Adrenal gland (tissue), 5 donors: ENCODE results near the gene CIZ1.

ENCODE experiments used
- POLR2A ChIP-seq, 2 donors: fragments of 450-650 bp; IDR thresholded peaks; one replicate each; pipeline ENCODE4 v1.6.1; 2017; ENCODE audit warnings: antibody characterized with exemption in 2 of 2, mild to moderate bottlenecking in 2 of 2, moderate library complexity in 1 of 2
- TF ChIP-seq, protein P1 (sequence below), 6 experiments: fragments of 450-650 bp in 4 of 6; fragments of 200-600 bp in 2 of 6; sonication (generic) in 1 of 6; IDR thresholded peaks; 1 replicate in 5 of 6; 2 replicates in 1 of 6; pipeline versions ENCODE4 v1.5.1 to v1.8.0; 2016 to 2021; ENCODE audit warnings: antibody characterized with exemption in 6 of 6, mild to moderate bottlenecking in 2 of 6, moderate library complexity in 1 of 6
- donor health status: DM: no; HTN: no; CAD: no.

DNA sequence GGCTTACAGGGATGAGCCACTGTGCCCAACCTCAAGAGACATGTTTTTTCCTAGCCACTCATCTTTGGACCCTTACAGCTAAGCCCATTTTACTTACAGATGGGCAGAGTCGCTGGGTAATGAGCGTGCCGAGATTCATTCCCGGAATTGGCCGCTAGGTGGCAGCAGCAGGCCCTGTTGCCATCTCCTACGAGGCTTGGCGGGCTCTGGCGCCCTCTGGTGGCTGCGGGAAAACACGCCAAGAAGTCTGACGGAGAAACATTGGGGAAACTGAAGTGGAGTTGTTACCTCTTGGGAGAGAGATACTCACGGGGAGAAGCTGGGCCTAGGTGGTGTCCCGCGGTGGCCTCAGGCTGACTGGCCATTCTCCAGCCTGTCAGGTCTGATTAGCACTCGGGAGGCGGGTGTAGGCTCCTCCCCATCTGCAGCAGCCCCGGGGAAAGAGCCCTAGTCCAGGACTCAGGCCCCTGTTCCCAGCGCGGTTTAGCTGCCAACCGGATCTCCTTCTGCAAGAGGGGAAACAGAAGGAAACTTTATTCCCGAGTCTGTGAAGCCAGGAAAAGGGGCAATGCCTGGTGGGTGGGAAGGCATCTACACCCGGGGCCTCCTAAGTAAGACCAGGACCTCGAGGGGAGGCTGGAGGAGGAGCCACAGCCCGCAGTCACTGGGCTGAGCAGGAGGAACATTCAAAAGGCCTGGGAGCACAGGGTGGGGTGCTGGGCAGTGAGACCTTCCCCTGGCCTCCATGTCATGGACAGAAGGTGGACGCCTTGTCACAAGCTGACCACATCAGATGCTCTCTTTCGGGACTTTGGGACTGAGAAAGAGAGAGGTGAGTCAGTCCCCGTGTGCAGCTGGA, 73.5 kb downstream of the CIZ1 start:
- TF ChIP-seq POLR2A (IDR thresholded peaks at IDR 0.05): no peak
- TF ChIP-seq, protein P1, sequence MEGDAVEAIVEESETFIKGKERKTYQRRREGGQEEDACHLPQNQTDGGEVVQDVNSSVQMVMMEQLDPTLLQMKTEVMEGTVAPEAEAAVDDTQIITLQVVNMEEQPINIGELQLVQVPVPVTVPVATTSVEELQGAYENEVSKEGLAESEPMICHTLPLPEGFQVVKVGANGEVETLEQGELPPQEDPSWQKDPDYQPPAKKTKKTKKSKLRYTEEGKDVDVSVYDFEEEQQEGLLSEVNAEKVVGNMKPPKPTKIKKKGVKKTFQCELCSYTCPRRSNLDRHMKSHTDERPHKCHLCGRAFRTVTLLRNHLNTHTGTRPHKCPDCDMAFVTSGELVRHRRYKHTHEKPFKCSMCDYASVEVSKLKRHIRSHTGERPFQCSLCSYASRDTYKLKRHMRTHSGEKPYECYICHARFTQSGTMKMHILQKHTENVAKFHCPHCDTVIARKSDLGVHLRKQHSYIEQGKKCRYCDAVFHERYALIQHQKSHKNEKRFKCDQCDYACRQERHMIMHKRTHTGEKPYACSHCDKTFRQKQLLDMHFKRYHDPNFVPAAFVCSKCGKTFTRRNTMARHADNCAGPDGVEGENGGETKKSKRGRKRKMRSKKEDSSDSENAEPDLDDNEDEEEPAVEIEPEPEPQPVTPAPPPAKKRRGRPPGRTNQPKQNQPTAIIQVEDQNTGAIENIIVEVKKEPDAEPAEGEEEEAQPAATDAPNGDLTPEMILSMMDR (IDR thresholded peaks at IDR 0.05): peak; percentile 100
